Raji (cell line): Measurements from ENCODE around the gene DNAJB2.

Experiments used
- POLR2A ChIP-seq: IDR thresholded peaks from 2 replicates; pipeline ENCODE4 v1.6.1; 2011; ENCODE audit warnings: low read depth, low read length, control low read depth; ENCODE audit not compliant: insufficient read depth

Gene DNAJB2

DNA sequence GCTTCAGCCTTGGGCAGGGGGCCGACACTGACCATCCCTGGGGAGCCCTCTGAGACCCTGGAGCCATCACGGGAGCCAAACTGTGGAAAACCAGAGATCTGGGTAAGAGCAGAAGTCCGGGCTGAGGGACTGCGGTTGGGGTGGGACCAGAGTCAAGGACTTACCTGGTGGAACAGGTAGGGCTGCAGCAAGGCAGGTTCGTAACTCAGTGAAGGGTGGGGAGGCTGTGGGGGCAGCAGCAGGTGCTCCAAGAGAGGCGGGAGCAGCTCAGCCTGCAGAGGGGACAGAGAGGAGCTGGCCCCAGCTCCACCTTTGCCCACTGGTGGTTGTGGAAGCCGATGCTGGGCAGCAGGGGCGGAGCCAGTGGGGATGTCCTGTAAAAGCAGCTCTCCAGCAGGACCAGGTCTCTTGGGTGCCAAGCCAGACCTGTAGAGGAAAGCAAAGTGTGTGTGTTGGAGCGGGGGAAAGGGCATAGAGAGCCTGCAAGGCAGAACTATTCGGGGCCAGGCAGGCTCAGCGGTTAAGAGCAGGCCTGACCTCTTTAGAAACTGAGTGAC is 23.3 kb downstream of the DNAJB2 start:
- no peak for TF ChIP-seq POLR2A

DNA sequence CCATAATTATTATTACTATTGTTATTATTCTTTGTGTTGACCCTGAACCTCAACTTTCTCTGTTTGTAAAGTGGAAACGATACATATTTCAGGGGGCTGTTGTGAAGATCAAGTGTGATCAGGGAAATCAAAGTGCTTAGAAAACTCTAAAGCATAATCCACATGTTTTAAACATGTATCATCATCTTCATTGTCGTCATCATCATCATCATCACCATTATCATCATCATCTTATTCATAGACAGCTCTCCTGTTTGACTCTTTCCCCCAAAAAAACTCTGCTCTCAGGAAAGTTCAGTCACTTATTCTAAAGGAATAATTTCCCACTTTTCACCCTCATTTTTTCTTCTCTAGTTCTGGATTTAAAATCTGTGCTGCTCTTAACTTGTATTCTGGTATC is 25.1 kb downstream of the DNAJB2 start:
- TF ChIP-seq POLR2A: no peak

DNA sequence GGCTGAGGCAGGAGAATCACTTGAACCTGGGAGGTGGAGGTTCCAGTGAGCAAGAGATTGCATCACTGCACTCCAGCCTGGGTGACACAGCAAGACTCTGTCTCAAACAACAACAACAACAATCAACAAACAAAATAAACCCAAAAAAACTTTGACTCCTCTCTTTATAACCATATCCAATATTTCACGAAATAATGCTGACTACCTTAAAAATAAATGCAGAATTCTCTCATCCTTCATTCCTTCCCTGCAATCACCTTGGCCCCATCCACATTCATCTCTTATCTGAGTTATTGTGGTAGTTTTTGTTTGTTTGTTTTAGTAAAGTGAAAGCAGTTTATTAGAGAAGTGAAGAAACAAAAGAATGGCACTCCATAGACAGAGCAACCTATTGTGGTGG is 26.9 kb downstream of the DNAJB2 start:
- no peak for TF ChIP-seq POLR2A

DNA sequence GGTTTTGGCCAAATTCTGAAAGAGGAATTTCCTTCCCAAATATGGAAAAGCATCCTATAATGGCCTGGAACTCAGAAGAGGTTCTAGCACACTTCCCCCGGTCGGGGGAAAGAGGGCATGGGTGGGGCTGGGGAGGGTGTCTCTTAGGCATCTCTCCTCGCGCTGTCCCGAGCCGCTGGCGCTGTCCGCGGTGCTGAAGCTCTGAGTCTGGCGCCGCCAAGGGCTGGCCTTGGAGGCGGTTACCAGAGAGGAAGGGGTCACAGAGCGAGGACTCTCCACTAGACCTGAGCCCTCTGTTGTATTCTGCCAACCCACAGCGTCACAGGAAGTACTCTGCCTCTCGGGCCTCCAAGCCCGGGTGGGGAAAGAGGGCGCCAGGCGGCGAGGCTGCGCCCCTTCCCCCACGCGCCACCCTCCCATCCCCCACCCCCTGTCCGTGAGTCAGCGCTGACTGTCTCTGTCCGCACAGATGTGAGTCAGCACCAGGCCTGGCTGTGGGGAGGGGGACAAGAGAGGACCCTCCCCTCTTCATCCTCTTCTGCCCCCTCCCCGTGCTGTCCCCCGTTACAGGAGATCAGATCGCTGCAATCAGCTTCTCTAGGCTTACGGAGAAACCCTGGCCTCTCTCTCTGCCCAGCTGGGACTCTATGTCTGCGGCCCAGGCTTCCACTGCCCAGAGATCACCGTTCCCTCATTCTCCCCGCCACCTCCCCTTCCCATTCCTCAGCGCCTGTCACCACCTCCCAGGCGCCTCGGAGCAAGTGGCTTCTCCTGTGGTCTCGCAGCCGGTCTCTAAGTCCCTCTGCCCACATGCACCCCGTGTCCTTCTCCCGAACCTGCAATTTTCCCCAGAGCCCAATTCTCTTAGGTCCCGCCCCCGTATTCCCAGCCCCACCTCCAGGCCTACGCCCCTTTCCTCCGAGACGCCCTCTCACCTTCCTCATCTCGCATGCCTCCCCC is 29.3 kb downstream of the DNAJB2 start:
- no peak for TF ChIP-seq POLR2A

DNA sequence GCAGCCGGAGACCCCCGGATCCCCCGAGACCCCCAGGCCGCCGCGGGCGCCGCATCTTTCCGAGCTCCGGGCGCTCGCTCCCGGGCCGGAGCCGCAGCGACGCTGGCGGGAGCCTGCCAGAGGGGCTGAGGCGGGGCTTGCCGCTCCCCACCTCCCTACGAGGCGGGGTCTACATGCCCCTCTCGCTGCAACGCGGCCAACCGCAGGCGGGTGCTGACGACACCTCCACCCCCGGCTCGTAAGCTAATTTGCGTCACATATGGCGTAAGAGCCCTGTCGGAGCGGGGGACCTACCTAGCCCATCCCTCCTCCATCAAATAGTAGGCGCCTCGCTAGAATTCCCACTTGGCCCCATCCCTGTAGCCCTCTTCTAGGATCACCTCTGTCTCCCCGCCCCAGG is 30.1 kb downstream of the DNAJB2 start, which contains the start of gene PTPRN:
TSS of gene PTPRN (minus strand) at position 124 of the 400 bp plus-strand sequence. CDS start at position 55, 69 bp downstream.
- no peak for TF ChIP-seq POLR2A

DNA sequence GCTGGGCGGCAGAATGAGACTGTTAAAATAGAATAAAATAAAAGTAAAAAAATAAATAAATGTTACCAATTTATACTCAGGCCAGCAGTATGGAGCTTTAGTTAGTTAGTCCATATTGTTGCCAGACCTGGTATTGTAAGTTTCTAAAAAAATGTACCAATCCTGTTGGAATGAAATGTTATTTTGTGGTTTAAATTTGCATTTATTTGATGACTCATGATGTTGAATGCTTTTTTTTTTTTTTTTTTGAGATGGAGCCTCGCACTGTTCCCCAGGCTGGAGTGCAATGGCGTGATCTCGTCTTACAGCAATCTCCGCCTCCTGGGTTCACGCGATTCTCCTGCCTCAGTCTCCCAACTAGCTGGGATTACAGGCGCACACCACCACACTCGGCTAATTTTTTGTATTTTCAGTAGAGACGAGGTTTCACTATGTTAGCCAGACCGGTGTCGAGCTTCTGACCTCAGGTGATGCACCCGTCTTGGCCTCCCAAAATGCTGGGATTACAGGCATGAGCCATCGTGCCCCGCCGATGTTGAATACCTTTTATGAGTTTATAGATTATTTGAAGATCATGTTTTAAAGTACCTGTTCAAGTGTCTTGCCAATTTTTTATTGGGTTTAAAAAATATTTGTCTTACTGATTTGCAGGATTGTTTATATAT is 35.8 kb downstream of the DNAJB2 start:
- no peak for TF ChIP-seq POLR2A

DNA sequence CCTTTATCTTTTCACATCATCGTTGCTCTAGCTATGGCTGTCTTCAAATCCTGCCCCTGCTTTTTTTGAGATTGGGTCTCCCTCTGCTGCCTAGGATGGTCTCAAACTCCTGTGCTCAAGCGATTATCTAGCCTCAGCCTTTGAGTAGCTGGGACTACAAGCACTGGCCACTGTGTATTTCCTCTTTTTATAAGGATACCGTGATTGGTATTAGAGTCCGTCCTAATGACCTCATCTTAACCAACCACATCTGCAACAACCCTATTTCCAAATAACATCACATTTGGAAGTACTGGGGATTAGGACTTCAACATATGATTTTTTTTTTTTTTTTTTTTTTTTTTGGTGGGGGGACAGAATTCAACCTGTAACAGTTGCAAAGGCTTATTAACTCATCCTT is 44.3 kb downstream of the DNAJB2 start:
- TF ChIP-seq POLR2A: no peak

DNA sequence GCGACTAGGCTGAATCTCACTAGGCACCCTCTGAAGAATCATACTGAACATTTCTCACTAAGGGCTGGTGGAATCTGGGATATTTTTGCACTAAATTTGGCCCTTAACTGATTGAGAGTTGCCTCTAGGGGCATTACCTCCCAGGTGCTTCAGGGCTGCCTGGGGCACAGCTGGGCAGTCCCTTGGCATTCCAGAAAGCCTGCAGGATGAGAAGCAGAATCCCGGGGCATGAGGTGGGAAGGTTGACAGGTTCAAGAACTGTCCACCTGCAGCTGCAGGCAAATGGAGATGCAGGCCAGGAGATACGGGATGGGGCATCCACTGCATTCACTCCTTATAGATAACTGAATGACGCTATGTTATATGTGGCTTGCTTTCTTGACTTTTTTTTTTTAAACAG is 46.0 kb downstream of the DNAJB2 start:
- TF ChIP-seq POLR2A: no peak

DNA sequence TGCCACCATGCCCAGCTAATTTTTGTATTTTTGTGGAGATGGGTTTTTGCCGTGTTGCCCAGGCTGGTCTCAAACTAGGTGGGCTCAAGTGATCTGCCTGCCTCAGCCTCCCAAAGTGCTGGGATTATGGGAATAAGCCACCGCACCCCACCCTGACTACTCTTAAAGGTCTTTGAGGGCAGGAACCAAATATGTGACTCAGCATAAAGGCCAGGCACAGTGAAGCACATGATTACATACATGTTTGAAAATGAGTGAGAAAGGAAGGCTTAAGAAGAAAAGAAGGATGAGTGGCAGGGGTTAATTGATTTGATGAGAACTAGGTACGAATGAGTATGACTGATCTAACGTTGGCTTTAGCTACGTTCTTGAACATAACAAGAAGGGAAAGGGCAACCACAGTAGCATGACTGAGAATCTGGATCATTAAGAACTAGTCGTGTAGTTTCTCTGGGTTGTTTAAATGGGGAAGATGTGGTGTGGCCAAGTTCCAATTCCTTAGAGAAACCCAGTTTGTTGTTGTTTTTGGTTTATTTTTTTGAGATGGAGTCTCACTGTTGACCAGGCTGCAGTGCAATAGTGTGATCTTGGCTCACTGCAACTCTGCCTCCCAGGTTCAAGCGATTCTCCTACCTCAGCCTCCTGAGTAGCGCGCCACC is 46.6 kb downstream of the DNAJB2 start:
- no peak for TF ChIP-seq POLR2A

DNA sequence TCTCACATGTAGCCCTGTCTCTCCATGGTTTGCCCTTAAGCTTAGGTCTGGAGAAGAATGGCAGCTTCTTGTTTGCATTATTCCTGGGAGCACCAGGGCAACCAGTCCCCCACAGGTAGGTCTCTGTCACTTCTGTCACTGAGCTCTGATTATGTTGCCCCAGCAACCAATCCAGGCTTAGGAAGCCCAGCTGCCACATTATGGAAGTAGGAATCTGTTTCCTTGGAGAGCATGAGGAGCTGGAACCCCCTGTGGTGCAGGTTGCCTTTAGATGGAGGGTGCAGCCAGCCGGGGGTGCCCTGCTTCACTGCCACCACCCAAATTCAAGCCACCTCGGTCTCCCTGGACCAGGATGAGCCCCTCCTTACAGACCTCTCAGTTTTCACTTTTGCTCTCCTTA is 48.6 kb downstream of the DNAJB2 start:
- TF ChIP-seq POLR2A: no peak

DNA sequence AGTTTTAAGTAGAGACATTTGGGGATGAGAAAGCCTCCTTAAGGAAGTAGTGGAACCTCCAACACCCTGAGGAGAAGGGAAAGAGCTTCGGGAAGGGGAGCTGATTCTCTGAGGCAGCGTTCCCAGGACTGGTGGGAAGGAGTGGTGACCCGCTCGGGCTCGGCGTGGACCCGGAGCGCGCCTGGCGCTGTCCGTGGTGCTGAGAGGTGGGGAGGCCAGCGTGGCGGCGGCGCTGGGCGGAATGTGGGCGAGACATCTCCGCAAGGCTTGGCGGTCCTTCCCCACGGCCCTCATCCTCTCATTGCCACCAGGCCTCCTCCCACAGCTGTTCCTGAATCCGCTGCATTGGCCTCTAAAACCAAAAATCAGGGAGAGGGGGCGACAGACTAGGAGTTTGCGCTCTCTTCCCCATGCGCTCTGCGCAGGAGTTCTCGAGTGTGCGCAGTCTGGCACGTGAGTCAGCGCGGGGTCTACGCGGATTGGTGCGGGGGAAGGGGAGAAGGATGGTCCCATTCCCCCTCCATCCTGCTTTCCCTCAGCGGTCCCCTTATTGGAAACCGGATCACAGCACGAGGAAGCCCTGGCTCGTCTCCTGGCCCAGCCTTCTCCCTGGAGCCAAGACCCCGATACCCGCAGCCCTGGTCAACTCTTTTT is 52.5 kb downstream of the DNAJB2 start:
- TF ChIP-seq POLR2A: no peak

DNA sequence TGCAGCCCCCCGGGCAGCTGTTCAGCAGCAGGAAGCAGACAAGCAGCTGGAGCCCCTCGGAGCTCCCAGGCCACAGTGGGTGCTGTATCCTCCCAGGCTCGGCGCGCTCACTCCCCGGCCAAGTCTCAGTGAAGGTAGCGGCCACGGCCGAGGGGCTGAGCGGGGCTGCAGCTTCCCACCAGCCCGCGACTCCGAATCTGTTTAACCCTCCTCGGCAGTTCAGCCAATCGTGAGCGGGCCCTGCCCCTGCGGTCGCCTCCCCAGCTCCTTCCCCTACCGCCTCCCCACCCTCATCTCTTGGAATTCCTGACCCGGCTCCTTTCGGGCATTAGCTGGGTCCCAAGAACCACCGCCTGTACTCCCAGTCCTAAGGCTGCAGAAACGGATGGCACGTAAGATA is 53.4 kb downstream of the DNAJB2 start, which contains the start of gene RESP18:
TSS of gene RESP18 (minus strand) at position 203 of the 400 bp plus-strand sequence.
- TF ChIP-seq POLR2A: no peak

DNA sequence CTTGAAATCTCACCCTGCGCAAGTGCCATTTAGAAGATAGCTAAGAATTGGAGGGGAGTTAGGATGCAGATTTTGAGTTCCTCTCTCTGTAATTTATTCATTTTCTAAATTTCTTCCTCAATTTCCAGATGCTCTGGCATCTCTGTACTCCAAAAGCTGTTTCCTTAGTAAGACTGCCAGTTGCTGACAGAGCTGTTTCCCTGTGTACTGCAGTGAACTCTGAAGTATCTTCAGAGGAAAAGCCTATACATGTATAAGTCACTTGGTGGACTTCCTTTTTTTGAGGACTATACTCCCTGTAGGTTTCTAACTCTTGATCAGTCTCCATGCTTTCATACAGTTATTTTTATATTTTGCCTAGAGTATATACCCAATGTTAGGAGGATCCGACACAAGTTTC is 54.9 kb downstream of the DNAJB2 start:
- TF ChIP-seq POLR2A: no peak

DNA sequence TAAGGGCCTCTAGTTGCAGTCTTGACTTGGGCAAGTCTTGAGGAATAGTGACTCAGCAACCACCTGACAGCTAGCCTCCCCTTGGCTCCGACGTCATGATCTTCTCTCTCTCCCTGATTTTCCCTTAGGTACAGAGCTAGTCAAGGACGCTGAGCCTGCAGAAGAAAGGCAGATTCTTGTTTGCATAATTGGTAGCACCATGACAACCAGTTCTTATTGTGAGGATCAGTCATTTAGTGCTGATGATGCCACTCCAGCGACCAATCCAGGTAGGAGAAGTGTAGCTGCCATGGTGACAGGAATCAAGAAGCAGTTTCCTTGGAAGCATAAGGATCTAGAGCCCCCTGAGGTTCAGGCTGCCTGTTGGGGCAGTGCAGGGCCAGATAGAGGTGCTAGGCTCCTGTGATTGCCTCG is 56.2 kb downstream of the DNAJB2 start:
- TF ChIP-seq POLR2A: no peak
